OCI-LY7 (cell line): ENCODE results near the gene SCN8A.

Experiments
- EZH2phosphoT487 ChIP-seq: fragments of 200-600 bp; sonication (generic); IDR thresholded peaks from 2 replicates; pipeline ENCODE4 v1.6.1; 2018; ENCODE audit warnings: low read depth, borderline replicate concordance, mild to moderate bottlenecking, mixed run types, antibody characterized with exemption, low read length, moderate library complexity, mixed read lengths
- TF ChIP-seq, protein P1 (sequence below): fragments of 200-600 bp; sonication (generic); conservative IDR thresholded peaks from 2 replicates; pipeline ENCODE4 v1.5.1; 2014; ENCODE audit warnings: mild to moderate bottlenecking, antibody characterized with exemption, low read length, moderate library complexity, mixed read lengths

DNA sequence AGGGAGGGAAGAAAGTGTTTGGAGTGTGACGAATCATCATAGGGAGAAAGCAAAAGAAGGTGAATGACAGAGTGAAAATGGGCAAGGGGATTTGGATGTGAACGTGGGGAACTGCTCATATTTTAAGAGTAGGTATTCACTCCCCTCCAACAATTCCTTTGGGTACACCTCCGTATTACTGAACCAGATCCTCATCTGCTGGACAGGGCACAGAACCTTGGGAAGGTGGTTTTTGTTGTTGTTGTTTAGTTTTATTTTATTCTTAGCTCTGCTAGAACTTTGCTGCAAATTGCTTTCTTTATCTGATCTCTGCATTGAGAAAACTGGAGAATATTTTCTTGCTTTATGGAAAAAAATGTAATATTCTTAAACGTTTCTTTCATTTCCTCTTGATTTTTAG lies 7.1 kb downstream of the SCN8A start:
- TF ChIP-seq, protein P1, sequence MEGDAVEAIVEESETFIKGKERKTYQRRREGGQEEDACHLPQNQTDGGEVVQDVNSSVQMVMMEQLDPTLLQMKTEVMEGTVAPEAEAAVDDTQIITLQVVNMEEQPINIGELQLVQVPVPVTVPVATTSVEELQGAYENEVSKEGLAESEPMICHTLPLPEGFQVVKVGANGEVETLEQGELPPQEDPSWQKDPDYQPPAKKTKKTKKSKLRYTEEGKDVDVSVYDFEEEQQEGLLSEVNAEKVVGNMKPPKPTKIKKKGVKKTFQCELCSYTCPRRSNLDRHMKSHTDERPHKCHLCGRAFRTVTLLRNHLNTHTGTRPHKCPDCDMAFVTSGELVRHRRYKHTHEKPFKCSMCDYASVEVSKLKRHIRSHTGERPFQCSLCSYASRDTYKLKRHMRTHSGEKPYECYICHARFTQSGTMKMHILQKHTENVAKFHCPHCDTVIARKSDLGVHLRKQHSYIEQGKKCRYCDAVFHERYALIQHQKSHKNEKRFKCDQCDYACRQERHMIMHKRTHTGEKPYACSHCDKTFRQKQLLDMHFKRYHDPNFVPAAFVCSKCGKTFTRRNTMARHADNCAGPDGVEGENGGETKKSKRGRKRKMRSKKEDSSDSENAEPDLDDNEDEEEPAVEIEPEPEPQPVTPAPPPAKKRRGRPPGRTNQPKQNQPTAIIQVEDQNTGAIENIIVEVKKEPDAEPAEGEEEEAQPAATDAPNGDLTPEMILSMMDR: no peak
- no peak for TF ChIP-seq EZH2phosphoT487
